Left lung (tissue), 10 donors: Measurements from ENCODE around the gene PRM1. TPM values are rescaled to one million over a fixed set of nuclear protein-coding genes. Genes with fewer than 3 reads are reported as not detected.
"Not testable (repeated sequence)": the region's sequence is repeated elsewhere in the genome, so short reads cannot be mapped to it uniquely, and the experiment has no call there.

Source experiments
- ATAC-seq: fragments of 200-7000 bp; cut with Tn5 transposase; one replicate; pipeline ENCODE4 v1.9.1; 2020; ENCODE audit warnings: moderate library complexity
- DNase-seq, 4 donors: peaks; one replicate each; pipeline ENCODE4 v3.0.0-alpha.2; 2013 to 2020
- H3K27ac ChIP-seq, 2 donors: fragments of 200-600 bp; sonication (generic) in 1 of 2; one replicate each; pipeline versions ENCODE4 v1.5.0 to v1.8.0; 2020 to 2021
- H3K27me3 ChIP-seq, 2 donors: fragments of 200-600 bp; sonication (generic) in 1 of 2; one replicate each; pipeline versions ENCODE4 v1.5.0 to v1.8.0; 2020 to 2021
- H3K36me3 ChIP-seq, 2 donors: fragments of 200-600 bp; sonication (generic) in 1 of 2; one replicate each; pipeline versions ENCODE4 v1.5.0 to v1.8.0; 2020 to 2021
- H3K4me1 ChIP-seq, 2 donors: fragments of 200-600 bp; one replicate each; pipeline ENCODE4 v1.8.0; 2021
- H3K4me3 ChIP-seq, 2 donors: fragments of 200-600 bp; sonication (generic) in 1 of 2; one replicate each; pipeline versions ENCODE4 v1.5.0 to v1.8.0; 2020 to 2021; ENCODE audit warnings: mild to moderate bottlenecking in 1 of 2
- H3K9me3 ChIP-seq, 2 donors: fragments of 200-600 bp; sonication (generic) in 1 of 2; one replicate each; pipeline versions ENCODE4 v1.5.0 to v1.8.0; 2020 to 2021
- CTCF ChIP-seq, 2 donors: fragments of 200-600 bp; sonication (generic) in 1 of 2; IDR thresholded peaks; one replicate each; pipeline versions ENCODE4 v1.5.0 to v1.8.0; 2021; ENCODE audit warnings: antibody characterized with exemption in 2 of 2
- intact Hi-C, 2 donors: fragments of 100-400 bp; cut with DNase I; formaldehyde crosslinking; loops; one replicate each; pipeline versions ENCODE4 v1.11.2 to v1.14.2; 2022
- polyA plus RNA-seq, 6 donors: library from polyadenylated mRNA; unstranded; fragments of 120-200 nt; gene quantifications; one replicate each; pipeline ENCODE4 v1.2.1, GENCODE V29; 2013; ENCODE audit not compliant: insufficient read length in 6 of 6
- total RNA-seq, 2 donors: library from RNA; stranded (reverse); fragmentation: NEBNext Ultra II Directional; extraction: Animal tissue kit (Norgen Biotek cat#: 25700); gene quantifications; one replicate each; pipeline ENCODE4 v1.2.1, GENCODE V29; 2021
- donor health status: DM: no; HTN: yes; CAD: no.
- donor health status: DM: no; HTN: no; CAD: no.

Gene PRM1
- total and polyA plus RNA-seq, 8 donors: 0.44 TPM; not detected in 7

- no peaks in the 10 kb centered on the region for H3K9me3 ChIP-seq
- DNase-seq (no peak), ATAC-seq (no peak)
- no peak for TF ChIP-seq CTCF (IDR thresholded peaks at IDR 0.05)
- no peak overlapping the region for H3K4me3 ChIP-seq
- no peaks in the 10 kb centered on the region for H3K36me3 ChIP-seq
- H3K4me1 ChIP-seq: peaks cover 19 to 24% of the 10 kb centered on the region in 2 donors
- H3K27ac ChIP-seq: no peak overlapping the region
- H3K27me3 ChIP-seq: no peaks in the 10 kb centered on the region
- intact Hi-C loops: no loop called here
These were observed 18.9 kb upstream of the PRM1 start for GRCh38 chr16:11299865-11300559.

- H3K36me3 ChIP-seq, DNase-seq, ATAC-seq, intact Hi-C loops, H3K9me3 ChIP-seq, H3K27me3 ChIP-seq, H3K27ac ChIP-seq, H3K4me3 ChIP-seq: not testable (repeated sequence)
- H3K4me1 ChIP-seq: peaks cover 19 to 23% of the 10 kb centered on the region in 2 donors
These were observed 17.9 kb upstream of the PRM1 start for GRCh38 chr16:11298950-11299547.

GRCh38 chr16:11298143-11298900 is 17.2 kb upstream of the PRM1 start:
- no peaks in the 10 kb centered on the region for H3K9me3 ChIP-seq
- H3K4me3 ChIP-seq: peak overlapping the region in 1 of 2 donors; percentile 1
- no peak for DNase-seq
- no peaks in the 10 kb centered on the region for H3K36me3 ChIP-seq
- ATAC-seq: peak; percentile 1
- TF ChIP-seq CTCF (IDR thresholded peaks at IDR 0.05): no peak
- intact Hi-C loops: no loop called here
- H3K27me3 ChIP-seq: no peaks in the 10 kb centered on the region
- H3K4me1 ChIP-seq: peaks cover 19 to 23% of the 10 kb centered on the region in 2 donors
- H3K27ac ChIP-seq: peak overlapping the region; percentile 41 to 46

DNA sequence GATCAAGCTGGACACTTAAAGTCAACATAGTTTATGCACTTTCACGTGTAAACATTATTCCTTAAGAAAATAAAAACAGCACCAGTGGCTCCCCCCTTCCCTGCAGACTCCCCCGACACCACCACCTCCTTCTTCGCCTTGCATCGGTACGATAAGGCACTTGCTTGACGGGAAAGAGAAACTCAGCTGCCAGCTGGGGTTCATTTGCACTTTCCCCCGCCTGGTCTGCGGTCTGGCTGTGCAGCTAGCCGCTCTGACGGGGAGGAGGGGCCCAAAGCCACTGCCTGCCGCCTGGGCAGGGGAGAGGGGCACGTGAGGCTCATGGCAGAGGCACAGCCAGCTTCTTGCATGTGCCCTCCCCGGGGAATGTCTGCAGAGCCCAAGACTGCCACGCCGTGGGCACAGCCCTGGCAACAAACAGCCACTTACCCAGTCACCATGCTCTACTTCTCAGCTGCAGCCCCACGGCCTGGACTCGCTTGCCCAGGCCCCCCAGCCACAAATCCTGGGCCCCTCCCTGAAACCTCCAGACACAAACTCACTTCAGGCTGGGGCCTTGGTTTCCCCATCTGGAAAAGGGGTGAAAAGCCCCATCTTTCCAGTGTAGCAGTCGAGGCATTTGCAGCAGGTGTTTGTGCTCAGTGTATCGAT is 16.5 kb upstream of the PRM1 start:
- H3K4me1 ChIP-seq: peaks cover 19 to 23% of the 10 kb centered on the region in 2 donors
- ATAC-seq (peak; percentile 95), DNase-seq (peak in 3 of 4 donors; percentile 76 to 92 (median 92))
- intact Hi-C loops: no loop called here
- H3K9me3 ChIP-seq: no peaks in the 10 kb centered on the region
- TF ChIP-seq CTCF (IDR thresholded peaks at IDR 0.05): no peak
- H3K36me3 ChIP-seq: no peaks in the 10 kb centered on the region
- no peaks in the 10 kb centered on the region for H3K27me3 ChIP-seq
- H3K27ac ChIP-seq: peak overlapping the region; percentile 41 to 46
- peak overlapping the region in 1 of 2 donors; percentile 1 for H3K4me3 ChIP-seq

- no peaks in the 10 kb centered on the region for H3K27me3 ChIP-seq
- ATAC-seq: peak; percentile 69
- H3K9me3 ChIP-seq: no peaks in the 10 kb centered on the region
- H3K4me1 ChIP-seq: peaks cover 19 to 23% of the 10 kb centered on the region in 2 donors
- H3K27ac ChIP-seq: peak overlapping the region; percentile 41 to 46
- no peak overlapping the region for H3K4me3 ChIP-seq
- H3K36me3 ChIP-seq: no peaks in the 10 kb centered on the region
- intact Hi-C loops: no loop called here
- no peak for DNase-seq
- TF ChIP-seq CTCF (IDR thresholded peaks at IDR 0.05): no peak
These were observed 15.8 kb upstream of the PRM1 start for GRCh38 chr16:11296706-11297491.
